Heart right ventricle (tissue), 16 donors: ENCODE results near the gene PDIA5. TPM values are rescaled to one million over a fixed set of nuclear protein-coding genes. Genes with fewer than 3 reads are reported as not detected.

ENCODE experiments used
- ATAC-seq, 8 donors: fragments of 200-7000 bp; cut with Tn5 transposase; one replicate each; pipeline ENCODE4 v1.9.1; 2020; ENCODE audit warnings: mild to moderate bottlenecking in 8 of 8, moderate library complexity in 8 of 8, moderate number of reproducible peaks in 1 of 8
- DNase-seq, 2 donors: peaks; one replicate each; pipeline ENCODE4 v3.0.0-alpha.2; 2020
- H3K27ac ChIP-seq, 10 donors: fragments of 200-600 bp; sonication (generic) in 2 of 10; one replicate each; pipeline versions ENCODE4 v1.5.0 to v1.8.0; 2020 to 2022; ENCODE audit warnings: mild to moderate bottlenecking in 3 of 10
- H3K27me3 ChIP-seq, 7 donors: fragments of 200-600 bp; one replicate each; pipeline ENCODE4 v1.8.0; 2021 to 2022; ENCODE audit warnings: mild to moderate bottlenecking in 2 of 7
- H3K36me3 ChIP-seq, 9 donors: fragments of 200-600 bp; sonication (generic) in 1 of 9; one replicate each; pipeline versions ENCODE4 v1.5.0 to v1.8.0; 2020 to 2022; ENCODE audit warnings: mild to moderate bottlenecking in 2 of 9
- H3K4me1 ChIP-seq, 9 donors: fragments of 200-600 bp; sonication (generic) in 1 of 9; one replicate each; pipeline versions ENCODE4 v1.5.0 to v1.8.0; 2020 to 2022; ENCODE audit warnings: mild to moderate bottlenecking in 4 of 9
- H3K4me3 ChIP-seq, 10 donors: fragments of 200-600 bp; sonication (generic) in 2 of 10; one replicate each; pipeline versions ENCODE4 v1.5.0 to v1.8.0; 2020 to 2022; ENCODE audit warnings: mild to moderate bottlenecking in 7 of 10, moderate library complexity in 2 of 10
- H3K9me3 ChIP-seq, 11 donors: fragments of 200-600 bp in 10 of 11; sonication (generic) in 2 of 11; one replicate each; pipeline versions ENCODE4 v1.5.0 to v1.8.0; 2013 to 2022; ENCODE audit warnings: mild to moderate bottlenecking in 2 of 11, control low read depth in 1 of 11, moderate library complexity in 1 of 11
- CTCF ChIP-seq, 9 donors: fragments of 200-600 bp; sonication (generic) in 2 of 9; IDR thresholded peaks; one replicate each; pipeline versions ENCODE4 v1.5.0 to v1.8.0; 2021 to 2022; ENCODE audit warnings: antibody characterized with exemption in 9 of 9, mild to moderate bottlenecking in 5 of 9, moderate library complexity in 1 of 9
- WGBS, 2 donors: extraction: QIAGEN DNeasy Blood & Tissue Kit; methylation state at CpG; one replicate each; pipeline ENCODE4 v1.1.7; 2013; ENCODE audit warnings: inconsistent platforms in 1 of 2; 5-methylcytosine and 5-hydroxymethylcytosine counted together
- intact Hi-C, 10 donors: fragments of 100-400 bp; cut with DNase I; formaldehyde crosslinking; loops; one replicate each; pipeline versions ENCODE4 v1.11.1 to v1.14.2; 2022
- polyA plus RNA-seq, 2 donors: library from polyadenylated mRNA; stranded (reverse); fragments of 200-250 nt; gene quantifications; one replicate each; pipeline ENCODE4 v1.2.3, GENCODE V29; 2013
- total RNA-seq, 10 donors: library from RNA; stranded (reverse); fragmentation: NEBNext Ultra II Directional in 3 of 10; extraction: Animal tissue kit (Norgen Biotek cat#: 25700) in 3 of 10; gene quantifications; one replicate each; pipeline versions ENCODE4 v1.2.1 to v1.2.4, GENCODE V29; 2021 to 2023
- donor health status: Arrhythmogenic right ventricular cardiomyopathy.
- donor health status: ischemic (EF 13 %, LVEDD 7.1; RV severe dilation, severe dysfunction).
- donor health status: healthy with polysubstance abuse.
- donor health status: DM: no; HTN: yes; CAD: no.
- donor health status: DM: no; HTN: no; CAD: no.
- donor health status: ischemic (EF 25% LVEDD 6.9; RV normal size, moderate dysfunction).
- donor health status: ischemic (EF 25% LVEDD 5.7; RV mildly dilated, moderate dysfunction).
- donor health status: healthy.
- donor health status: DM: yes; HTN: yes; CAD: no.
- donor health status: Ischemic cardiomyopathy.
- donor health status: ischemic (EF 35%, LVEDD 5.7; RV mildly dilated, moderate dysfunction).
- donor health status: nonischemic (EF 11% LVEDD 7.7; RV severe dilation, severe dysfunction).
- donor health status: DM: yes; HTN: yes; CAD: no.
- donor health status: PGD.
- donor health status: ischemic (EF 29% LVEDD 5.4; RV normal size, mild dysfunction).
- donor health status: nonischemic (EF 23%, LVEDD 6.1; RV moderate dilation, normal function).

The PDIA5 gene
- total and polyA plus RNA-seq, 12 donors = 4.2 to 14.6 (median 6.3) TPM

GRCh38 chr3:123034996-123035395 lies 31.8 kb upstream of the PDIA5 start:
- 89 to 95% methylated on average over 3 of the region's 3 CpGs for WGBS, 2 donors
- no peak overlapping the region for H3K4me3 ChIP-seq
- no peak for TF ChIP-seq CTCF (IDR thresholded peaks at IDR 0.05)
- intact Hi-C loops = loop anchor here in 5 of 10 donors (10.0 kb wide), 3 partner anchors 170 to 280 kb away; partner anchors contain the start of gene SEC22A (in 1 of the 5)
- DNase-seq = no peak
- ATAC-seq = no peak
- H3K4me1 ChIP-seq = peaks cover 0 to 14% (median 9%) of the 10 kb centered on the region in 9 donors
- H3K36me3 ChIP-seq = no peaks in the 10 kb centered on the region
- peaks cover 0 to 16% (median 0%) of the 10 kb centered on the region in 7 donors for H3K27me3 ChIP-seq
- H3K27ac ChIP-seq = no peak overlapping the region
- no peaks in the 10 kb centered on the region for H3K9me3 ChIP-seq

GRCh38 chr3:123036352-123037014 lies 30.3 kb upstream of the PDIA5 start:
- ATAC-seq (peak in 6 of 8 donors; percentile 26 to 88 (median 46)), DNase-seq (no peak)
- no peaks in the 10 kb centered on the region for H3K9me3 ChIP-seq
- H3K27ac ChIP-seq = no peak overlapping the region
- no peak overlapping the region for H3K4me3 ChIP-seq
- intact Hi-C loops = loop anchor here in 5 of 10 donors (10.0 kb wide), 3 partner anchors 168 to 282 kb away; partner anchors contain the start of gene SEC22A (in 1 of the 5)
- peak in 2 of 9 donors; percentile 14 to 15 for TF ChIP-seq CTCF (IDR thresholded peaks at IDR 0.05)
- peaks cover 0 to under 1% (median 0%) of the 10 kb centered on the region in 7 donors for H3K27me3 ChIP-seq
- 60 to 64% methylated on average over 8 of the region's 8 CpGs for WGBS, 2 donors
- no peaks in the 10 kb centered on the region for H3K36me3 ChIP-seq
- H3K4me1 ChIP-seq = peaks cover 0 to 9% (median 1%) of the 10 kb centered on the region in 9 donors

- no peak for TF ChIP-seq CTCF (IDR thresholded peaks at IDR 0.05)
- Histone ChIP-seq H3K36me3 (no peaks in the 10 kb centered on the region), H3K27me3 (no peaks in the 10 kb centered on the region), H3K9me3 (no peaks in the 10 kb centered on the region), H3K4me3 (no peak overlapping the region), H3K27ac (no peak overlapping the region), H3K4me1 (peaks cover 0 to 9% (median 0%) of the 10 kb centered on the region in 9 donors)
- intact Hi-C loops = loop anchor here in 5 of 10 donors (10.0 kb wide), 3 partner anchors 168 to 282 kb away; partner anchors contain the start of gene SEC22A (in 1 of the 5)
- WGBS, 2 donors = 67 to 90% methylated on average over 5 of the region's 5 CpGs
- no peak for DNase-seq
- ATAC-seq = no peak
Measured at GRCh38 chr3:123037015-123037375, 29.8 kb upstream of the PDIA5 start.

GRCh38 chr3:123038751-123039150 lies 28.1 kb upstream of the PDIA5 start:
- DNase-seq (no peak), ATAC-seq (no peak)
- Histone ChIP-seq H3K4me1 (peaks cover 0 to 9% (median 0%) of the 10 kb centered on the region in 9 donors), H3K27ac (no peak overlapping the region), H3K36me3 (no peaks in the 10 kb centered on the region), H3K9me3 (no peaks in the 10 kb centered on the region), H3K27me3 (no peaks in the 10 kb centered on the region), H3K4me3 (no peak overlapping the region)
- intact Hi-C loops = loop anchor here in 5 of 10 donors (10.0 kb wide), 3 partner anchors 166 to 284 kb away; partner anchors contain the start of gene SEC22A (in 1 of the 5)
- TF ChIP-seq CTCF (IDR thresholded peaks at IDR 0.05) = no peak
